ENCODE measurements around the gene TMEM198. TPM values are rescaled to one million over a fixed set of nuclear protein-coding genes. Genes with fewer than 3 reads are reported as not detected.
A peak's percentile ranks its signal among the peaks of the same experiment; 100 is the strongest.

TMEM198 gene
- total RNA-seq, 1 experiment from 2014 or later, result 0.37 TPM

- peaks cover 17% of the 10 kb centered on the region for H3K4me1 ChIP-seq (replicated peaks)
- H3K36me3 ChIP-seq, result no peaks in the 10 kb centered on the region
- H3K9me3 ChIP-seq (replicated peaks), result no peaks in the 10 kb centered on the region
- no peaks in the 10 kb centered on the region for H3K27me3 ChIP-seq (replicated peaks)
- H3K27ac ChIP-seq, result no peak overlapping the region
- no peak for DNase-seq (ENCODE audit: low read depth in 1 of 2, low spot score in 2 of 2)
- peak overlapping the region; percentile 52 for H3K4me3 ChIP-seq
These were observed 9.3 kb downstream of the TMEM198 start for GRCh38 chr2:219553168-219553417.

- no peaks in the 10 kb centered on the region for H3K9me3 ChIP-seq (replicated peaks)
- peaks cover 17% of the 10 kb centered on the region for H3K4me1 ChIP-seq (replicated peaks)
- no peaks in the 10 kb centered on the region for H3K36me3 ChIP-seq
- no peak overlapping the region for H3K27ac ChIP-seq
- no peak for DNase-seq (ENCODE audit: low read depth in 1 of 2, low spot score in 2 of 2)
- H3K27me3 ChIP-seq (replicated peaks), result no peaks in the 10 kb centered on the region
- H3K4me3 ChIP-seq, result no peak overlapping the region
These were observed 9.7 kb downstream of the TMEM198 start for GRCh38 chr2:219553463-219553963.

GRCh38 chr2:219554350-219554749 is 10.5 kb downstream of the TMEM198 start:
- H3K4me3 ChIP-seq, result no peak overlapping the region
- H3K4me1 ChIP-seq (replicated peaks), result peaks cover 17% of the 10 kb centered on the region
- H3K27ac ChIP-seq, result no peak overlapping the region
- no peak for DNase-seq (ENCODE audit: low read depth in 1 of 2, low spot score in 2 of 2)
- H3K36me3 ChIP-seq, result no peaks in the 10 kb centered on the region
- H3K27me3 ChIP-seq (replicated peaks), result no peaks in the 10 kb centered on the region
- H3K9me3 ChIP-seq (replicated peaks), result no peaks in the 10 kb centered on the region

- H3K4me1 ChIP-seq (replicated peaks), result peaks cover 17% of the 10 kb centered on the region
- H3K36me3 ChIP-seq, result no peaks in the 10 kb centered on the region
- no peaks in the 10 kb centered on the region for H3K27me3 ChIP-seq (replicated peaks)
- no peak overlapping the region for H3K4me3 ChIP-seq
- no peak overlapping the region for H3K27ac ChIP-seq
- no peaks in the 10 kb centered on the region for H3K9me3 ChIP-seq (replicated peaks)
- no peak for DNase-seq (ENCODE audit: low read depth in 1 of 2, low spot score in 2 of 2)
These were observed 12.1 kb downstream of the TMEM198 start for GRCh38 chr2:219555956-219556355.

DNA sequence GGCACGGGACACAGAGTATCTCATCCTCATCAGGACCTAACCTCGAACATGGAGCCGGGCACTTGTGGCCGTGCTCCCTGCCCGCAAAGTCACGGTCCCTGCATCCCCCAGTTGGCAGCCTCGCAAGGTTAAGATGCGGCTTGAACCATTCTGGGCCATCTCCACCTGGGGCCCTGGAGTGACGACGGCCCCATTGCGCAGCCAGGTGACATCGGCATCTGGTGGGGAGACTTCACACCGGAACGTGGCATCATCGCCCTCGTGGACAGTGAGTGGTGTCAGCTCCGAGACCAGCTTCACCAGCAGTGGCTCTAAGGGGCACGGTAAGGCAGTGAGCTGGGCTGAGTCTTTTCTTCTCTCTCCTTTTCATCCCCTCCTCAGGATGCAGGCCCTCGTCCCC is 12.6 kb downstream of the TMEM198 start:
- Histone ChIP-seq H3K36me3 (no peaks in the 10 kb centered on the region), H3K27me3 (replicated peaks) (no peaks in the 10 kb centered on the region), H3K4me1 (replicated peaks) (peaks cover 14% of the 10 kb centered on the region), H3K9me3 (replicated peaks) (no peaks in the 10 kb centered on the region), H3K4me3 (no peak overlapping the region), H3K27ac (no peak overlapping the region)
- no peak for DNase-seq (ENCODE audit: low read depth in 1 of 2, low spot score in 2 of 2)

DNA sequence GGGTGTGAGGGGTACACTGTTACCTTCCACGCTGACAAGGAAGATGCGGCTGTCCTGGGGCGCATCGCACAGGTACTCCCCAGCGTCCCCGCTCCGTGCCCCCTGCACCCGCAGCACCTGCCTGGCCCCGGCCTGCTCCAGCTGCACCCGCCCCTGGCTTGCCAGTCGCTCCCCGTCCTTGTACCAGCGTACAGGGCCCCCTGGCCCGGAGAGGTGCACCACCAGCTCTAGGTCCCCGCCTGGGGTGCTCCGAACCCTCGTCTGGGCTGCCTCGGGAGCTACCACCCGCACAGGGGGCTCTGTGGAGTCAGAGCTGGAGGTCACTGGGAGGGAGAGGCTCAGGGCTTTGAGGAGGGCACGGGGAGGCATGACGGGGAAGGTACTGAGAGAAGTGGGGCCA is 13.5 kb downstream of the TMEM198 start:
- H3K9me3 ChIP-seq (replicated peaks), result no peaks in the 10 kb centered on the region
- DNase-seq (ENCODE audit: low read depth in 1 of 2, low spot score in 2 of 2), result no peak

GRCh38 chr2:219557791-219558785 is 14.3 kb downstream of the TMEM198 start:
- DNase-seq (ENCODE audit: low read depth in 1 of 2, low spot score in 2 of 2), result no peak
- peaks cover under 1% of the 10 kb centered on the region for H3K4me1 ChIP-seq (replicated peaks)
- no peaks in the 10 kb centered on the region for H3K9me3 ChIP-seq (replicated peaks)

More for the DNA sequence above, 13.5 kb downstream of the TMEM198 start:
- no peaks in the 10 kb centered on the region for H3K36me3 ChIP-seq
- no peak overlapping the region for H3K4me3 ChIP-seq
- peaks cover 7% of the 10 kb centered on the region for H3K4me1 ChIP-seq (replicated peaks)
- H3K27ac ChIP-seq, result no peak overlapping the region
- no peaks in the 10 kb centered on the region for H3K27me3 ChIP-seq (replicated peaks)

GRCh38 chr2:219559156-219559915 is 15.5 kb downstream of the TMEM198 start:
- Histone ChIP-seq H3K27ac (no peak overlapping the region), H3K4me3 (no peak overlapping the region), H3K4me1 (replicated peaks) (no peaks in the 10 kb centered on the region), H3K27me3 (replicated peaks) (no peaks in the 10 kb centered on the region), H3K9me3 (replicated peaks) (no peaks in the 10 kb centered on the region), H3K36me3 (no peaks in the 10 kb centered on the region; the same call in 1 of the 2 replicates)
- DNase-seq (ENCODE audit: low read depth in 1 of 2, low spot score in 2 of 2), result no peak

More at GRCh38 chr2:219557791-219558785, 14.3 kb downstream of the TMEM198 start:
- no peaks in the 10 kb centered on the region for H3K36me3 ChIP-seq
- no peak overlapping the region for H3K27ac ChIP-seq
- H3K27me3 ChIP-seq (replicated peaks), result no peaks in the 10 kb centered on the region
- H3K4me3 ChIP-seq, result no peak overlapping the region

DNA sequence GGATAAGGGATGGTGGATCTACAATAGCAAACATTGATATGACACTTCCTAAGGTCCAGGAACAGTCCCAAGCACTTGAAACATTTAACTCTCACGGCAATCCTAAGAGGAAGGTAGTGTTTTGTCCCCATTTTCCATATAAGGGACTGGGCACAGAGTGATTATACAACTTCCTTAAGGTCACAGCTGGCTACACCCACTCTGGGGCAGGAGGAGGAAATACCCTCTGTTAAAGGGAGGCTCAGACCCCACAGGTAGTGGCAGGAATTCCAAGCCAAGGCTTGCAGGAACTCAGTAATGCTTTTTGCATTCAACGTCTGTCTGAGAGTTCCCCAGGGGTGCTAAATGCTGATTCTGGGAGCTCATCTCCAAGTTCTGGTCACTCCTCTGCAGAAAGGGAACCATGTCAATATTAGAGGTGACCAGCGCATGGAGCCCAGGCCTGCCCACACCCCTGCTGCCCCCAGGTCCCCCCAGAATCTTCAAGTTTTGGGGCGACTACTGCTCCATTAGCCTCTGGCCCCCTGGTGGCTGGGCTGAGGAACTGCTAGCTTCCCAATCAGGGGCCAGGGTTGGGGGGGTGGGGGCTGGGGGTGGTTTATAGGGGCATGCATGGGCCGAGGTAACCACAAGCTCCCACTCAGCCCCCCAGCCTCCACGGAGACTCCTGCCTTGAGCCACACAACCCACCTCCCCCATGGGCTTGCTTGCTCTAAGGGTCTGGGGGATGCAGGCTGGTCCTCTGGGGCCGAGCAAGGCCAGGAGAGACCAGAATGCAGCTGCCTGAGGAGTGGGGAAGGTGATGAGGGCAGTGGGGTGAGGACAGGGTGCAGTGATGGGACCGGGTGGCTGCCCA is 16.4 kb downstream of the TMEM198 start:
- Histone ChIP-seq H3K4me1 (replicated peaks) (no peaks in the 10 kb centered on the region), H3K27ac (no peak overlapping the region), H3K4me3 (no peak overlapping the region), H3K27me3 (replicated peaks) (no peaks in the 10 kb centered on the region), H3K36me3 (no peaks in the 10 kb centered on the region; the same call in 1 of the 2 replicates), H3K9me3 (replicated peaks) (no peaks in the 10 kb centered on the region)
- DNase-seq (ENCODE audit: low read depth in 1 of 2, low spot score in 2 of 2), result no peak

GRCh38 chr2:219560893-219561178 is 17.0 kb downstream of the TMEM198 start:
- Histone ChIP-seq H3K4me3 (no peak overlapping the region), H3K4me1 (replicated peaks) (no peaks in the 10 kb centered on the region), H3K27ac (no peak overlapping the region), H3K27me3 (replicated peaks) (no peaks in the 10 kb centered on the region), H3K36me3 (peaks cover under 1% of the 10 kb centered on the region; the same call in 1 of the 2 replicates), H3K9me3 (replicated peaks) (no peaks in the 10 kb centered on the region)
- DNase-seq (ENCODE audit: low read depth in 1 of 2, low spot score in 2 of 2), result no peak

GRCh38 chr2:219561179-219562048 is 17.6 kb downstream of the TMEM198 start:
- H3K9me3 ChIP-seq (replicated peaks), result no peaks in the 10 kb centered on the region
- H3K4me3 ChIP-seq, result no peak overlapping the region
- no peaks in the 10 kb centered on the region for H3K4me1 ChIP-seq (replicated peaks)
- no peak for DNase-seq (ENCODE audit: low read depth in 1 of 2, low spot score in 2 of 2)
- H3K27ac ChIP-seq, result no peak overlapping the region
- H3K27me3 ChIP-seq (replicated peaks), result no peaks in the 10 kb centered on the region
- H3K36me3 ChIP-seq, result peaks cover 4% of the 10 kb centered on the region; the same call in 1 of the 2 replicates

GRCh38 chr2:219562049-219563020 is 18.5 kb downstream of the TMEM198 start:
- no peaks in the 10 kb centered on the region for H3K4me1 ChIP-seq (replicated peaks)
- no peak overlapping the region for H3K27ac ChIP-seq
- H3K9me3 ChIP-seq (replicated peaks), result no peaks in the 10 kb centered on the region

More at GRCh38 chr2:219562049-219563020, 18.5 kb downstream of the TMEM198 start:
- Histone ChIP-seq H3K4me3 (no peak overlapping the region), H3K36me3 (peaks cover 11% of the 10 kb centered on the region), H3K27me3 (replicated peaks) (no peaks in the 10 kb centered on the region)
- DNase-seq (ENCODE audit: low read depth in 1 of 2, low spot score in 2 of 2), result no peak
